GM23338 (cell line): Measurements from ENCODE around the gene EDIL3.

Experiments used
- EZH2 ChIP-seq: fragments of 200-600 bp; sonication (generic); IDR thresholded peaks from one replicate; pipeline ENCODE4 v1.8.0; 2017; ENCODE audit warnings: antibody characterized with exemption, mild to moderate bottlenecking, low read depth; ENCODE audit not compliant: unreplicated experiment
- EZH2phosphoT487 ChIP-seq: fragments of 200-600 bp; sonication (generic); IDR thresholded peaks from one replicate; pipeline ENCODE4 v1.8.1; 2018; ENCODE audit warnings: antibody characterized with exemption; ENCODE audit not compliant: unreplicated experiment
- TF ChIP-seq, protein P1 (sequence below), 2 experiments: fragments of 200-600 bp in 1 of 2; sonication (generic) in 1 of 2; conservative IDR thresholded peaks; 2 replicates each; pipeline versions ENCODE4 v1.5.1 to v1.6.1; 2016 to 2017; ENCODE audit warnings: antibody characterized with exemption in 2 of 2, low read depth in 2 of 2, mild to moderate bottlenecking in 2 of 2, moderate library complexity in 1 of 2

DNA sequence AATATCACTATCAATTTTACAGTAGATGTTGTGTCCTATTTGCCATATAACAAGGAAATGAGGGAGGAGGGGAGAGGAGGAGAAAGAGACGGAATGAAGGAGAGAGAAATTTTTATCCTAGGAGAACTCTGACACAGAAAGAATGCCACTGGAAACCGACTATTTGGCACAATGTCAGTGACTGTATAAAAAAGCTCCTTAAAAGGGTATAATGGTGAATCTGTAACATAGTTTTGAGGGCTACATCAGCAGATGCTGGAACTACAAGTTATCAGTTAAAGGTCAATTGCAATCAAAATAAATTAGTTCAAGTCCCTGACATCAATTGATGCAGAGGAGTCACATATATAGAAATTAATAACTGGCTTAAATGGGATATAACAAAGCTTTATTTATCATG is 5.7 kb downstream of the EDIL3 start:
- TF ChIP-seq EZH2 (no peak), EZH2phosphoT487 (no peak)
- TF ChIP-seq, protein P1, sequence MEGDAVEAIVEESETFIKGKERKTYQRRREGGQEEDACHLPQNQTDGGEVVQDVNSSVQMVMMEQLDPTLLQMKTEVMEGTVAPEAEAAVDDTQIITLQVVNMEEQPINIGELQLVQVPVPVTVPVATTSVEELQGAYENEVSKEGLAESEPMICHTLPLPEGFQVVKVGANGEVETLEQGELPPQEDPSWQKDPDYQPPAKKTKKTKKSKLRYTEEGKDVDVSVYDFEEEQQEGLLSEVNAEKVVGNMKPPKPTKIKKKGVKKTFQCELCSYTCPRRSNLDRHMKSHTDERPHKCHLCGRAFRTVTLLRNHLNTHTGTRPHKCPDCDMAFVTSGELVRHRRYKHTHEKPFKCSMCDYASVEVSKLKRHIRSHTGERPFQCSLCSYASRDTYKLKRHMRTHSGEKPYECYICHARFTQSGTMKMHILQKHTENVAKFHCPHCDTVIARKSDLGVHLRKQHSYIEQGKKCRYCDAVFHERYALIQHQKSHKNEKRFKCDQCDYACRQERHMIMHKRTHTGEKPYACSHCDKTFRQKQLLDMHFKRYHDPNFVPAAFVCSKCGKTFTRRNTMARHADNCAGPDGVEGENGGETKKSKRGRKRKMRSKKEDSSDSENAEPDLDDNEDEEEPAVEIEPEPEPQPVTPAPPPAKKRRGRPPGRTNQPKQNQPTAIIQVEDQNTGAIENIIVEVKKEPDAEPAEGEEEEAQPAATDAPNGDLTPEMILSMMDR (conservative IDR thresholded peaks at IDR 0.05; ENCODE audit: low read depth in 2 of 2), result no peak
